ENCODE data around the gene VMP1.
"Not testable (repeated sequence)": the region's sequence is repeated elsewhere in the genome, so short reads cannot be mapped to it uniquely, and the experiment has no call there.

Gene VMP1

GRCh38 chr17:59837308-59838051 lies 130.0 kb downstream of the VMP1 start:
- H3K4me3 ChIP-seq (ENCODE audit: low read depth, low read length): peak overlapping the region; percentile 78
- POLR2A ChIA-PET: interaction anchor here (0.7 to 13.4 kb wide), 17 partner anchors 8 to 1299 kb away, joined by 3 to 449 read pairs (median 7); no protein-coding TSS in a partner anchor
- CTCF ChIA-PET: interaction anchor here (2.2 kb wide), 1 partner anchor 52 kb away, joined by 8 read pairs; no protein-coding TSS in a partner anchor
- peak; percentile 100 for DNase-seq (ENCODE audit: low read depth, low spot score)
- no peak for TF ChIP-seq CTCF (IDR thresholded peaks at IDR 0.05; ENCODE audit: insufficient read depth, low read length, missing control alignments)

- CTCF ChIA-PET: interaction anchor here (1.2 to 2.2 kb wide), 3 partner anchors 53 to 81 kb away, joined by 3 to 8 read pairs (median 4); no protein-coding TSS in a partner anchor
- no peak for TF ChIP-seq CTCF (IDR thresholded peaks at IDR 0.05; ENCODE audit: insufficient read depth, low read length, missing control alignments)
- POLR2A ChIA-PET: interaction anchor here (0.7 to 13.4 kb wide), 20 partner anchors 8 to 1298 kb away, joined by 3 to 449 read pairs (median 5); no protein-coding TSS in a partner anchor
- DNase-seq (ENCODE audit: low read depth, low spot score): no peak
- peak overlapping the region; percentile 78 for H3K4me3 ChIP-seq (ENCODE audit: low read depth, low read length)
Observed at GRCh38 chr17:59838052-59838916, 130.8 kb downstream of the VMP1 start.

GRCh38 chr17:59839651-59840328 lies 132.3 kb downstream of the VMP1 start:
- POLR2A ChIA-PET: interaction anchor here (0.7 to 13.4 kb wide), 9 partner anchors 10 to 86 kb away, joined by 3 to 449 read pairs (median 39); no protein-coding TSS in a partner anchor

GRCh38 chr17:59840329-59841090 lies 133.1 kb downstream of the VMP1 start:
- peak overlapping the region; percentile 78 for H3K4me3 ChIP-seq (ENCODE audit: low read depth, low read length)
- ChIA-PET CTCF (no interaction called here), POLR2A (interaction anchor here (0.7 to 13.4 kb wide), 6 partner anchors 11 to 87 kb away, joined by 3 to 449 read pairs (median 68); no protein-coding TSS in a partner anchor)
- DNase-seq (ENCODE audit: low read depth, low spot score): no peak
- no peak for TF ChIP-seq CTCF (IDR thresholded peaks at IDR 0.05; ENCODE audit: insufficient read depth, low read length, missing control alignments)

More at GRCh38 chr17:59839651-59840328, 132.3 kb downstream of the VMP1 start:
- peak overlapping the region; percentile 78 for H3K4me3 ChIP-seq (ENCODE audit: low read depth, low read length)
- DNase-seq (ENCODE audit: low read depth, low spot score): no peak
- TF ChIP-seq CTCF (IDR thresholded peaks at IDR 0.05; ENCODE audit: insufficient read depth, low read length, missing control alignments): no peak
- CTCF ChIA-PET: interaction anchor here (1.2 to 2.2 kb wide), 3 partner anchors 55 to 82 kb away, joined by 3 to 8 read pairs (median 4); no protein-coding TSS in a partner anchor

GRCh38 chr17:59841091-59841881 lies 133.8 kb downstream of the VMP1 start:
- H3K4me3 ChIP-seq (ENCODE audit: low read depth, low read length): peak overlapping the region; percentile 78
- CTCF ChIA-PET; DNase-seq (ENCODE audit: low read depth, low spot score): not testable (repeated sequence)
- POLR2A ChIA-PET: interaction anchor here (0.7 to 13.4 kb wide), 8 partner anchors 12 to 88 kb away, joined by 3 to 449 read pairs (median 29); no protein-coding TSS in a partner anchor

GRCh38 chr17:59841882-59842263 lies 134.4 kb downstream of the VMP1 start:
- CTCF ChIA-PET; DNase-seq (ENCODE audit: low read depth, low spot score): not testable (repeated sequence)
- H3K4me3 ChIP-seq (ENCODE audit: low read depth, low read length): peak overlapping the region; percentile 78
- POLR2A ChIA-PET: interaction anchor here (1.4 to 13.4 kb wide), 6 partner anchors 11 to 89 kb away, joined by 4 to 449 read pairs (median 68); no protein-coding TSS in a partner anchor

All from AG04449 (cell line).